RWPE2 (cell line): ENCODE measurements around the gene HABP4.

Experiments
- ATAC-seq: fragments of 200-7000 bp; cut with Tn5 transposase; 3 replicates; pipeline ENCODE4 v1.9.1; 2021; ENCODE audit warnings: low read depth
- DNase-seq: peaks from one replicate; pipeline ENCODE4 v3.0.0-alpha.2; 2020; ENCODE audit warnings: low spot score
- H3K27ac ChIP-seq: fragments of 450-650 bp; 2 replicates; pipeline ENCODE4 v1.5.1; 2017; ENCODE audit warnings: mild to moderate bottlenecking; ENCODE audit not compliant: poor library complexity, severe bottlenecking
- H3K27me3 ChIP-seq: fragments of 250-450 bp; sonication (Bioruptor Pico); 2 replicates; pipeline ENCODE4 v1.5.1; 2021; ENCODE audit warnings: mild to moderate bottlenecking, moderate library complexity; ENCODE audit not compliant: insufficient read depth, poor library complexity, severe bottlenecking
- H3K36me3 ChIP-seq: fragments of 250-450 bp; sonication (Bioruptor Pico); 2 replicates; pipeline ENCODE4 v1.5.1; 2020; ENCODE audit warnings: low read depth, mild to moderate bottlenecking, moderate library complexity
- H3K4me1 ChIP-seq: fragments of 250-450 bp; sonication (Bioruptor Pico); 2 replicates; pipeline ENCODE4 v1.5.1; 2021; ENCODE audit warnings: mild to moderate bottlenecking, moderate library complexity; ENCODE audit not compliant: insufficient read depth, poor library complexity, severe bottlenecking
- H3K4me3 ChIP-seq: fragments of 250-450 bp; sonication (Bioruptor Pico); 2 replicates; pipeline ENCODE4 v1.5.1; 2021; ENCODE audit warnings: mild to moderate bottlenecking, moderate library complexity; ENCODE audit not compliant: severe bottlenecking
- H3K9me3 ChIP-seq: fragments of 250-450 bp; sonication (Bioruptor Pico); 2 replicates; pipeline ENCODE4 v1.5.1; 2021; ENCODE audit warnings: mild to moderate bottlenecking, moderate library complexity; ENCODE audit not compliant: severe bottlenecking
- TF ChIP-seq, protein P1 (sequence below): fragments of 450-650 bp; IDR thresholded peaks from one replicate; pipeline ENCODE4 v1.5.1; 2017; ENCODE audit warnings: mild to moderate bottlenecking, moderate library complexity; ENCODE audit not compliant: poor library complexity, severe bottlenecking

Gene HABP4

GRCh38 chr9:96442491-96442890 is 7.5 kb upstream of the HABP4 start:
- ATAC-seq = no peak
- no peaks in the 10 kb centered on the region for H3K9me3 ChIP-seq
- DNase-seq = no peak

GRCh38 chr9:96447406-96447805 is 2.6 kb upstream of the HABP4 start:
- TF ChIP-seq, protein P1, sequence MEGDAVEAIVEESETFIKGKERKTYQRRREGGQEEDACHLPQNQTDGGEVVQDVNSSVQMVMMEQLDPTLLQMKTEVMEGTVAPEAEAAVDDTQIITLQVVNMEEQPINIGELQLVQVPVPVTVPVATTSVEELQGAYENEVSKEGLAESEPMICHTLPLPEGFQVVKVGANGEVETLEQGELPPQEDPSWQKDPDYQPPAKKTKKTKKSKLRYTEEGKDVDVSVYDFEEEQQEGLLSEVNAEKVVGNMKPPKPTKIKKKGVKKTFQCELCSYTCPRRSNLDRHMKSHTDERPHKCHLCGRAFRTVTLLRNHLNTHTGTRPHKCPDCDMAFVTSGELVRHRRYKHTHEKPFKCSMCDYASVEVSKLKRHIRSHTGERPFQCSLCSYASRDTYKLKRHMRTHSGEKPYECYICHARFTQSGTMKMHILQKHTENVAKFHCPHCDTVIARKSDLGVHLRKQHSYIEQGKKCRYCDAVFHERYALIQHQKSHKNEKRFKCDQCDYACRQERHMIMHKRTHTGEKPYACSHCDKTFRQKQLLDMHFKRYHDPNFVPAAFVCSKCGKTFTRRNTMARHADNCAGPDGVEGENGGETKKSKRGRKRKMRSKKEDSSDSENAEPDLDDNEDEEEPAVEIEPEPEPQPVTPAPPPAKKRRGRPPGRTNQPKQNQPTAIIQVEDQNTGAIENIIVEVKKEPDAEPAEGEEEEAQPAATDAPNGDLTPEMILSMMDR = no peak
- no peak for DNase-seq
- no peak for ATAC-seq

More at GRCh38 chr9:96442491-96442890, 7.5 kb upstream of the HABP4 start:
- Histone ChIP-seq H3K27ac (no peak overlapping the region), H3K4me1 (no peaks in the 10 kb centered on the region), H3K27me3 (no peaks in the 10 kb centered on the region), H3K4me3 (no peak overlapping the region), H3K36me3 (no peaks in the 10 kb centered on the region)
- TF ChIP-seq, protein P1 = no peak

GRCh38 chr9:96448546-96449170 is 1.3 kb upstream of the HABP4 start:
- ATAC-seq (no peak), DNase-seq (no peak)
- Histone ChIP-seq H3K4me1 (peaks cover 3% of the 10 kb centered on the region), H3K27me3 (no peaks in the 10 kb centered on the region), H3K9me3 (no peaks in the 10 kb centered on the region), H3K27ac (no peak overlapping the region), H3K36me3 (no peaks in the 10 kb centered on the region), H3K4me3 (no peak overlapping the region)
- TF ChIP-seq, protein P1 = no peak

More at GRCh38 chr9:96447406-96447805, 2.6 kb upstream of the HABP4 start:
- Histone ChIP-seq H3K27me3 (no peaks in the 10 kb centered on the region), H3K36me3 (no peaks in the 10 kb centered on the region), H3K27ac (no peak overlapping the region), H3K9me3 (no peaks in the 10 kb centered on the region), H3K4me3 (no peak overlapping the region), H3K4me1 (peaks cover 3% of the 10 kb centered on the region)

DNA sequence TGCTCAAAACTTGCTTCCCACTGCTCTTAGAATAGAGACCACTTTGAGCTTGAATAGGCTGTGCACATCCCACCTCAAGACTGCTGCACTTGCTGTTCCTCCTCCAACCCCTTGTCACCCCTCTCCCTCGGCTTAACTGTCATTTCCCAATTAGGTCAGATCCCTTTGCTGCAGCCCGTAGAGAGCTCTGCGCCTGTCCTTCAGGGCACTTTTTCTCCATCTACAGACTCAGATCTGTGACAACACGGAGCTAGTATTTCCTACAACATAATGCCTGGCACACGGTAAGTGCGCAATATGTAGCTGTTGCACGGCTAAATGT is 485 bp upstream of the HABP4 start:
- no peaks in the 10 kb centered on the region for H3K36me3 ChIP-seq
- ATAC-seq = peak; percentile 19
- peaks cover 3% of the 10 kb centered on the region for H3K4me1 ChIP-seq
- DNase-seq = no peak
- no peaks in the 10 kb centered on the region for H3K9me3 ChIP-seq
- no peaks in the 10 kb centered on the region for H3K27me3 ChIP-seq
- TF ChIP-seq, protein P1 = no peak
- H3K4me3 ChIP-seq = peak overlapping the region; percentile 86
- H3K27ac ChIP-seq = no peak overlapping the region
